IMR-90 (cell line): ENCODE data around the gene LTF. TPM values are rescaled to one million over a fixed set of nuclear protein-coding genes. Genes with fewer than 3 reads are reported as not detected.

ENCODE experiments used
- ATAC-seq: fragments of 200-7000 bp; cut with Tn5 transposase; 2 replicates; pipeline ENCODE4 v1.9.1; 2020; ENCODE audit warnings: low read depth, mild to moderate bottlenecking, moderate library complexity
- BruUV-seq: library from RNA; stranded (reverse); fragments of 400-500 nt; replicated peaks from 2 replicates; lab custom pipeline; 2021; lab: Mats Ljungman, UMichigan
- CTCF ChIA-PET: fragments of 300-600 bp; formaldehyde crosslinking; extraction: SDS; loops from one replicate; lab custom pipeline; 2021; ENCODE audit warnings: antibody characterized with exemption; lab: Yijun Ruan, JAX
- POLR2A ChIA-PET: fragments of 300-600 bp; sonication (Branson Sonifier 250); formaldehyde crosslinking; loops from one replicate; lab custom pipeline; 2022; ENCODE audit warnings: antibody characterized with exemption; ENCODE audit not compliant: unreplicated experiment; lab: Charles Lee
- DNase-seq: peaks from one replicate; pipeline ENCODE4 v3.0.0; 2013
- H2AFZ ChIP-seq: replicated peaks from 2 replicates; pipeline ENCODE3; 2013; ENCODE audit warnings: low read length, mild to moderate bottlenecking; ENCODE audit not compliant: poor library complexity
- H2AK5ac ChIP-seq: 2 replicates; pipeline ENCODE4 v1.6.1; 2013; ENCODE audit warnings: low read depth, low read length, inconsistent platforms
- H2AK9ac ChIP-seq: replicated peaks from 2 replicates; pipeline ENCODE3; 2013; ENCODE audit warnings: mild to moderate bottlenecking, low read depth, low read length, moderate library complexity; ENCODE audit not compliant: poor library complexity
- H2BK120ac ChIP-seq: 2 replicates; pipeline ENCODE4 v1.6.1; 2013; ENCODE audit warnings: low read depth, low read length, inconsistent platforms
- H2BK15ac ChIP-seq: 3 replicates; pipeline ENCODE4 v1.6.1; 2013; ENCODE audit warnings: low read depth, low read length, inconsistent platforms
- H2BK20ac ChIP-seq: 2 replicates; pipeline ENCODE4 v1.6.1; 2013; ENCODE audit warnings: low read depth, mild to moderate bottlenecking, inconsistent platforms, low read length, moderate library complexity
- H2BK5ac ChIP-seq: 2 replicates; pipeline ENCODE4 v1.6.1; 2013; ENCODE audit warnings: mild to moderate bottlenecking, low read depth, low read length, inconsistent platforms; ENCODE audit not compliant: poor library complexity, severe bottlenecking
- H3K14ac ChIP-seq: replicated peaks from 2 replicates; pipeline ENCODE4 v1.6.1; 2013; ENCODE audit warnings: low read depth, low read length, inconsistent platforms
- H3K18ac ChIP-seq: 2 replicates; pipeline ENCODE4 v1.6.1; 2013; ENCODE audit warnings: low read depth, low read length, control low read depth
- H3K23ac ChIP-seq: 2 replicates; pipeline ENCODE4 v1.6.1; 2013; ENCODE audit warnings: low read depth, low read length, inconsistent platforms
- H3K27ac ChIP-seq: 2 replicates; pipeline ENCODE4 v1.5.1; 2013; ENCODE audit warnings: mild to moderate bottlenecking, control low read depth, low read length; ENCODE audit not compliant: insufficient read depth
- H3K27me3 ChIP-seq: 2 replicates; pipeline ENCODE4 v1.6.1; 2013; ENCODE audit warnings: low read length; ENCODE audit not compliant: control insufficient read depth, insufficient read depth
- H3K36me3 ChIP-seq: 2 replicates; pipeline ENCODE4 v1.6.1; 2013; ENCODE audit warnings: low read length, mixed read lengths; ENCODE audit not compliant: control insufficient read depth, insufficient read depth
- H3K4ac ChIP-seq: 2 replicates; pipeline ENCODE4 v1.6.1; 2013; ENCODE audit warnings: low read depth, low read length, inconsistent platforms
- H3K4me1 ChIP-seq: 2 replicates; pipeline ENCODE4 v1.6.1; 2013; ENCODE audit warnings: low read length, mixed read lengths; ENCODE audit not compliant: control insufficient read depth, insufficient read depth
- H3K4me2 ChIP-seq: 2 replicates; pipeline ENCODE4 v1.6.1; 2013; ENCODE audit warnings: low read depth, mild to moderate bottlenecking, control low read depth, low read length, moderate library complexity
- H3K4me3 ChIP-seq: 2 replicates; pipeline ENCODE4 v1.5.1; 2013; ENCODE audit warnings: low read depth, mild to moderate bottlenecking, control low read depth, low read length, moderate library complexity; ENCODE audit not compliant: insufficient read depth
- H3K56ac ChIP-seq: 2 replicates; pipeline ENCODE4 v1.6.1; 2013; ENCODE audit warnings: low read length, inconsistent platforms; ENCODE audit not compliant: insufficient read depth; ENCODE audit errors: extremely low read depth
- H3K79me1 ChIP-seq, 2 experiments: 2 replicates each; pipeline ENCODE4 v1.6.1; 2013; ENCODE audit warnings: low read length in 2 of 2, inconsistent platforms in 1 of 2, low read depth in 1 of 2
- H3K9ac ChIP-seq: 2 replicates; pipeline ENCODE4 v1.6.1; 2013; ENCODE audit warnings: low read depth, low read length, control low read depth
- H3K9me1 ChIP-seq: 2 replicates; pipeline ENCODE4 v1.6.1; 2013; ENCODE audit warnings: low read length, inconsistent platforms; ENCODE audit not compliant: insufficient read depth
- H3K9me3 ChIP-seq: 2 replicates; pipeline ENCODE4 v1.6.1; 2013; ENCODE audit warnings: low read length; ENCODE audit not compliant: control insufficient read depth, insufficient read depth
- H4K20me1 ChIP-seq: 2 replicates; pipeline ENCODE4 v1.6.1; 2013; ENCODE audit warnings: low read length, inconsistent platforms; ENCODE audit not compliant: insufficient read depth
- H4K5ac ChIP-seq: 2 replicates; pipeline ENCODE4 v1.6.1; 2013; ENCODE audit warnings: mild to moderate bottlenecking, low read depth, low read length, control low read depth
- H4K8ac ChIP-seq, 2 experiments: 2 replicates each; pipeline ENCODE4 v1.6.1; 2013; ENCODE audit warnings: low read depth in 2 of 2, low read length in 2 of 2, control low read depth in 1 of 2, inconsistent platforms in 1 of 2
- H4K91ac ChIP-seq: 2 replicates; pipeline ENCODE4 v1.6.1; 2013; ENCODE audit warnings: low read depth, low read length, inconsistent platforms; ENCODE audit not compliant: insufficient read depth
- CHD1 ChIP-seq: IDR thresholded peaks from 2 replicates; pipeline ENCODE4 v1.6.1; 2012; ENCODE audit warnings: low read depth, low read length, improper control_type of control experiment
- FOS ChIP-seq: fragments of 150-350 bp; IDR thresholded peaks from 2 replicates; pipeline ENCODE4 v1.6.1; 2016; ENCODE audit warnings: low read depth, low read length
- MAFK ChIP-seq: IDR thresholded peaks from 2 replicates; pipeline ENCODE4 v1.6.1; 2012; ENCODE audit warnings: low read depth, low read length, improper control_type of control experiment
- MAZ ChIP-seq: IDR thresholded peaks from 2 replicates; pipeline ENCODE4 v1.6.1; 2012; ENCODE audit warnings: low read depth, mild to moderate bottlenecking, low read length, improper control_type of control experiment, moderate library complexity, borderline replicate concordance
- MXI1 ChIP-seq: IDR thresholded peaks from 2 replicates; pipeline ENCODE4 v1.6.1; 2012; ENCODE audit warnings: low read depth, mild to moderate bottlenecking, low read length, moderate library complexity, borderline replicate concordance
- NFE2L2 ChIP-seq: fragments of 150-350 bp; IDR thresholded peaks from 2 replicates; pipeline ENCODE4 v1.6.1; 2016; ENCODE audit warnings: low read depth, mild to moderate bottlenecking, low read length
- RAD21 ChIP-seq: IDR thresholded peaks from 2 replicates; pipeline ENCODE4 v1.6.1; 2012; ENCODE audit warnings: low read length, improper control_type of control experiment
- WGBS, 2 experiments: methylation state at CpG; one replicate each; pipeline versions ENCODE4 v1.1.5 to v1.1.7; 2013; ENCODE audit warnings: missing lambda C conversion rate in 2 of 2; ENCODE audit not compliant: insufficient read length in 1 of 2; ENCODE audit errors: extremely low coverage in 2 of 2; 5-methylcytosine and 5-hydroxymethylcytosine counted together
- dilution Hi-C: fragments of 300-500 bp; cut with HindIII; formaldehyde crosslinking; loops from one replicate; pipeline ENCODE4 v1.14.3; 2018; ENCODE audit warnings: low sequenced_read_pairs; ENCODE audit not compliant: unreplicated experiment
- in situ Hi-C: fragments of 300-500 bp; cut with MboI; formaldehyde crosslinking; loops from 3 replicates; pipeline ENCODE4 v1.14.3; 2019; ENCODE audit warnings: low sequenced_read_pairs, inconsistent platforms, mixed read lengths
- intact Hi-C: fragments of 100-400 bp; cut with micrococcal nuclease; formaldehyde crosslinking; loops from 2 replicates; pipeline ENCODE4 v1.10.0; 2022
- polyA plus RNA-seq, 3 experiments: library from polyadenylated mRNA; depleted of rRNA; stranded (reverse); fragments of >200 nt; gene quantifications; 2 replicates each; pipeline ENCODE4 v1.2.3, GENCODE V29; 2012; ENCODE audit warnings: low replicate concordance in 1 of 3
- total RNA-seq: library from RNA; depleted of rRNA; stranded (reverse); fragments of >200 nt; gene quantifications from 2 replicates; pipeline ENCODE4 v1.2.3, GENCODE V29; 2012
- TF ChIP-seq, protein P1 (sequence below): fragments of 150-350 bp; IDR thresholded peaks from 2 replicates; pipeline ENCODE4 v1.6.1; 2017; ENCODE audit warnings: mild to moderate bottlenecking, antibody characterized with exemption, low read length, low read depth

LTF gene
- total and polyA plus RNA-seq, 2 of the 4 experiments (the other 2 are of a cell fraction): not detected

DNA sequence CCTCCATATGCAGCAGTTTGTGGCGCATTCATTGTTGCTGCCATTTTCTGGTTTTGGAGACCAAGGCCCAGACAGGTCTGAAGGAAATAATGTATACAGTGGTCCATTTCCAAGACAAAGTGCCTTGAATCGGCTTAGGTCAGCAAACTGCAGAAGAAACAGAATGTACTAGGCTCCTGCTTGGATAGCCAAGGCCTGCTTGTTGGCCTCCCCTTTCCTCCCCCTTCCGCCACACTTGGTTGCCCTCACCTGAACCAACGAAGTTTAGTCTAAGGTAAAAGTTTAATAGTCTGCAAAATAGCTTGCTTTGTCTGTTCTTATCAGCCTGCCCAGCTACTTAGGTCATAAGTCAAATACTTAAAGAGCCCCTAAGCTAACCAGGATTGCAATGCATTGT lies 21.1 kb upstream of the LTF start (continued):
- TF ChIP-seq CHD1: no peak
- no peak for TF ChIP-seq FOS
- TF ChIP-seq MAZ: no peak
- no peak for TF ChIP-seq MAFK

DNA sequence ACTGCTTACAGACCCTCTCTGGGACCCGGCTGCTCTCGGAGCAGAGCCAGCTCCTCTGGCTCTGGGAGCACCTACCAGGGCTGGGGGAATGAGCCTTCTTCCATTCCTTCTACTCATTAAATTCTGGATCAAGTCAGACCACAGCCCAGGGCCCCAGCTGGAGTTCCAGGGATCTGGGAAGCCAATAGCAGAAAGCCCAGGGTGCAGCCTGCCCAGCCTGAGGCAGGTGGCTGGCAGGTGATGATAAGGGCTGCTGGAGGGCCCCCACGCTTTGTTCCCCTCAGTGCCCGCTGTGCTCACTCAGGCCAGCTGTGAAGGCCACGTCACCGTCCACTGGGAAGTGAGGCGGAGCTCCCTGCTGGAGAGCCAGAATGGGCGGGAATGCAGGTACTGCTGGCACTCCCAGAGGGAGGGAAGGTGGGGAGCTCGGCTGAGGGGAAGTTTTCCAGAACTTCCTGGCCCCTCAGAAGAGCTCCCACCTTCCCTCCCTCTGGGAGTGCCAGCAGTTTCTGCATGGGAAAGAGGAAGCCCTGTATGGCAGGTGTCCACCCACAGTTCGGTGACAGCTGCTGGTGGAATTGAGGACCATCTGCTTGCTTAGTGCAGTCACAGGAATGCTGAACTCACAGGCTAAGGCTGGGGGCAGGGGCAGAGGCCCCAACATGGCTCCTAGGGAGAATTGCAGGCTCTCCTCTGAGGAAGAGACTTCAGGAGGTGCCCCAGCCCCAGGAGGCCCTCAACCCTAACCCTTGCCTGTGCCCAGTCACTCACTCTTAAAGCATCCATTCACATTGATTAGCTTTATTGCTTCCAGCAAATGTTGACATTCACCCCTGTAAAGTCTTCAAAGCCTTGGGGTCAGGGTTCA lies 20.4 kb upstream of the LTF start:
- no TSS peak for BruUV-seq
- H3K9ac ChIP-seq: no peak overlapping the region
- no peak overlapping the region for H2BK15ac ChIP-seq
- no peak overlapping the region for H3K4me3 ChIP-seq
- H3K36me3 ChIP-seq: no peaks in the 10 kb centered on the region
- H3K27me3 ChIP-seq: no peaks in the 10 kb centered on the region
- H3K9me1 ChIP-seq: peaks cover 12% of the 10 kb centered on the region
- H2AK5ac ChIP-seq: 0 out of 2 replicates have a peak overlapping the region, but pooled peaks have one; percentile 27
- POLR2A ChIA-PET: no interaction called here
- peak overlapping the region; percentile 44; the same call in 1 of the 2 replicates for H2BK120ac ChIP-seq
- CTCF ChIA-PET: no interaction called here
- TF ChIP-seq, protein P1, sequence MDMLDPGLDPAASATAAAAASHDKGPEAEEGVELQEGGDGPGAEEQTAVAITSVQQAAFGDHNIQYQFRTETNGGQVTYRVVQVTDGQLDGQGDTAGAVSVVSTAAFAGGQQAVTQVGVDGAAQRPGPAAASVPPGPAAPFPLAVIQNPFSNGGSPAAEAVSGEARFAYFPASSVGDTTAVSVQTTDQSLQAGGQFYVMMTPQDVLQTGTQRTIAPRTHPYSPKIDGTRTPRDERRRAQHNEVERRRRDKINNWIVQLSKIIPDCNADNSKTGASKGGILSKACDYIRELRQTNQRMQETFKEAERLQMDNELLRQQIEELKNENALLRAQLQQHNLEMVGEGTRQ: no peak
- TF ChIP-seq NFE2L2: no peak
- no peak for TF ChIP-seq RAD21
- no peak for TF ChIP-seq FOS
- no peak for TF ChIP-seq MXI1
- no peak for TF ChIP-seq CHD1
- no peak overlapping the region for H3K18ac ChIP-seq
- intact Hi-C loops (loop anchor here (5.0 kb wide), 1 partner anchor 422 kb away; no protein-coding TSS in a partner anchor), in situ Hi-C loops (loop anchor here (5.0 to 25.0 kb wide), 2 partner anchors 147 to 402 kb away; partner anchors contain the start of gene PTH1R), dilution Hi-C loops (no loop called here)
- H2BK20ac ChIP-seq: no peak overlapping the region
- no peak for DNase-seq
- no peak for ATAC-seq
- H2AFZ ChIP-seq: no peak overlapping the region
- H3K14ac ChIP-seq: no peak overlapping the region
- no peak overlapping the region for H2BK5ac ChIP-seq
- 0 out of 2 replicates have a peak overlapping the region, but pooled peaks have one; percentile 4 for H3K4ac ChIP-seq
- no peaks in the 10 kb centered on the region for H3K79me1 ChIP-seq
- H4K20me1 ChIP-seq: no peaks in the 10 kb centered on the region
- H3K23ac ChIP-seq: no peak overlapping the region
- H3K9me3 ChIP-seq: no peaks in the 10 kb centered on the region
- no peak overlapping the region for H3K56ac ChIP-seq
- H3K4me2 ChIP-seq: no peak overlapping the region
- peaks cover 12% of the 10 kb centered on the region for H3K4me1 ChIP-seq
- WGBS, 2 experiments: no CpG with 5 or more reads among the region's 10 CpGs
- no peak overlapping the region for H4K91ac ChIP-seq
- no peak overlapping the region for H2AK9ac ChIP-seq
- H4K5ac ChIP-seq: peak overlapping the region; percentile 35; the same call in 1 of the 2 replicates
- no peak overlapping the region for H3K27ac ChIP-seq
- no peak overlapping the region for H4K8ac ChIP-seq
